SK-N-MC (cell line): ENCODE results near the gene CARTPT.

Source experiments
- DNase-seq: peaks from one replicate; pipeline ENCODE4 v3.0.0-alpha.2; 2011; ENCODE audit warnings: low read depth, low spot score
- H3K27ac ChIP-seq: fragments of 200-600 bp; sonication (generic); 2 replicates; pipeline ENCODE4 v1.5.1; 2016; ENCODE audit warnings: mixed run types
- H3K36me3 ChIP-seq: fragments of 200-600 bp; sonication (generic); 2 replicates; pipeline ENCODE4 v1.6.1; 2017; ENCODE audit warnings: antibody characterized with exemption, low read length, mixed read lengths; ENCODE audit not compliant: insufficient read depth
- H3K4me3 ChIP-seq: fragments of 200-600 bp; sonication (generic); 2 replicates; pipeline ENCODE4 v1.5.1; 2016
- H3K9ac ChIP-seq: fragments of 200-600 bp; sonication (generic); 2 replicates; pipeline ENCODE4 v1.8.0; 2017; ENCODE audit warnings: mixed run types, mixed read lengths; ENCODE audit not compliant: insufficient read length
- H3K9me3 ChIP-seq: fragments of 200-600 bp; sonication (generic); 2 replicates; pipeline ENCODE4 v1.6.1; 2017; ENCODE audit warnings: low read depth, mild to moderate bottlenecking, antibody characterized with exemption, low read length, moderate library complexity, mixed read lengths
- EZH2 ChIP-seq: fragments of 200-600 bp; sonication (generic); IDR thresholded peaks from one replicate; pipeline ENCODE4 v1.6.1; 2017; ENCODE audit warnings: antibody characterized with exemption
- FOXP2 ChIP-seq: optimal IDR thresholded peaks from 2 replicates; pipeline ENCODE3; 2011; ENCODE audit warnings: mild to moderate bottlenecking, moderate library complexity; ENCODE audit not compliant: insufficient read depth; ENCODE audit errors: extremely low read length, control extremely low read depth
- POLR2AphosphoS5 ChIP-seq: IDR thresholded peaks from 2 replicates; pipeline ENCODE4 v1.6.1; 2012; ENCODE audit warnings: mild to moderate bottlenecking, low read depth, low read length, borderline replicate concordance

The CARTPT gene

DNA sequence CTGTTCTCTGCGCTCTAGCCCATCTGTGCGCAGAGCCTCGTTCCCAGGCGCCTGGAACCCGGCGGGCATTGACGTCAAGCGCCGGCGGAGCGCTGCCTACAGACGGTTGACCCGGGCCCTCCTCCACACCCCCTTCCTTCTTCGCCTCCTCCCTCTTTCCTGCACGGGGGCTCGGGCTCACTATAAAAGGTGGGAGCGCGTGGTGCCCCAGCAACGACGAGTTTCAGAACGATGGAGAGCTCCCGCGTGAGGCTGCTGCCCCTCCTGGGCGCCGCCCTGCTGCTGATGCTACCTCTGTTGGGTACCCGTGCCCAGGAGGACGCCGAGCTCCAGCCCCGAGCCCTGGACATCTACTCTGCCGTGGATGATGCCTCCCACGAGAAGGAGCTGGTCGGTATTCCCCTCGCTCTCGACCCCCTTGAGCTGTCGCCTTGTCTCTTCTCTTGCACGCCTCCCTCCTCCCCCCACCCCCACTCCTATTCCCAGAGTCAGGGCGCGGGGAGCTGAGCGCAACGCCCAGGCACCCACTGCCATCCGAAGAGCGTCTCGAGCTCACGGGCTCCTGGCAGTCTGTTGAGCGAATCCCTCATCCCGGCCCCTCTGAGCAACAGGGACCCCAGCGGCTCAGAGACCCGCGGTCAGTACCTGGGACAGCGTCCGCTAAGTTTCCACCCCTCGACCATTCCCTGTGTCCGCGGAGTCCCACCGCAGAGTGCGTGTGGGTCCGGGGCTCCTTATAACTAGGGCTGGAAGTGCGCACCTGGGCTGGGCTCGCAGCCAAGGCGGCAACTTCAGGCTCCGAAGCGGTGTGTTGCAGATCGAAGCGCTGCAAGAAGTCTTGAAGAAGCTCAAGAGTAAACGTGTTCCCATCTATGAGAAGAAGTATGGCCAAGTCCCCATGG, at the start of gene CARTPT:
TSS of gene CARTPT (plus strand) at position 213 of the 902 bp plus-strand sequence. CDS start at position 232, 19 bp downstream.
- no peaks in the 10 kb centered on the region for H3K36me3 ChIP-seq
- no peak within 1 kb of the TSS for H3K9ac ChIP-seq
- no peaks in the 10 kb centered on the region for H3K9me3 ChIP-seq
- no peak within 1 kb of the TSS for H3K4me3 ChIP-seq
- no peak for TF ChIP-seq EZH2
- TF ChIP-seq FOXP2: no peak
- no peak for TF ChIP-seq POLR2AphosphoS5
- H3K27ac ChIP-seq: no peak within 1 kb of the TSS
- DNase-seq: no peak

DNA sequence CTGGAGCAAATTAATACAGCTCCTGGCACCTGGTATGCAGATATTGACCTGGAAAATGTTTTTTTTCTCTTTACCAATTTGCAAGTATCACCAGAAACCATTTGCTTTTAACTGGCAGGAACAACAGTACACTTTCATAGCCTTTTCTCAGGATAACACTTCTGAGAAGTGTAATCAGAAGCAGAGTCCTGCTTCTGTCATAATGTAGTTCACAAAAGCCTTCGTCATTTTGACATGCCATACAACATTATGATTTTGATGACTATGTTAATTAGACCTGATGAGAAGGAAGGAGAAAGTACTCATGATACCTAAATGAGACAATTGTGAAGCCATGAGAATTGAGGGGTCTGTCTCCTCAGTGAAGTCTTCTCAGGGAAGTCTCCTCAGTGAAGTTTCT, 41.1 kb upstream of the CARTPT start:
- no peak overlapping the region for H3K9ac ChIP-seq
- H3K36me3 ChIP-seq: no peaks in the 10 kb centered on the region
- DNase-seq: no peak
- H3K27ac ChIP-seq: no peak overlapping the region
- H3K9me3 ChIP-seq: no peaks in the 10 kb centered on the region
- no peak for TF ChIP-seq FOXP2
- no peak for TF ChIP-seq EZH2
- no peak for TF ChIP-seq POLR2AphosphoS5
- H3K4me3 ChIP-seq: no peak overlapping the region

DNA sequence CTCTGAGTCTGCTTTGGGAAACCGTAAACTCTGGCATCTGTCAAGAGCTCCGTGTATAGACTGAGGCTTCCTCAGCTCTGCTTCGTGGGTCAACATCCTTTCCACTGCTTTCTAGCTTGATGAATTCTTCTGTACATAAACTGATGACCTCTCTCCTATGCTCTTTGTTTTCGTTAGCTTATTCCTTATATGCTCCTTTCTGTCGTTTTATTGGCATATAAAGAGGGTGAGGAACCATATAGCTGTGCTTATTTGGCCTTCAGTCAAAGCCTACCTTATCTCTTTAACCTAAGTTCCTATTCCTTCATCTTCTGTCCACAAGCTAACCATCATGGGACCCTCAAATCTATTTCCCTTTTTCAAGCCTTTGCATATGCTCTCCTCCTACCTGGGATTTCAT, 39.4 kb upstream of the CARTPT start:
- no peaks in the 10 kb centered on the region for H3K9me3 ChIP-seq
- H3K27ac ChIP-seq: no peak overlapping the region
- H3K36me3 ChIP-seq: no peaks in the 10 kb centered on the region
- no peak overlapping the region for H3K9ac ChIP-seq
- DNase-seq: no peak
- no peak overlapping the region for H3K4me3 ChIP-seq
- TF ChIP-seq FOXP2 (no peak), POLR2AphosphoS5 (no peak), EZH2 (no peak)

DNA sequence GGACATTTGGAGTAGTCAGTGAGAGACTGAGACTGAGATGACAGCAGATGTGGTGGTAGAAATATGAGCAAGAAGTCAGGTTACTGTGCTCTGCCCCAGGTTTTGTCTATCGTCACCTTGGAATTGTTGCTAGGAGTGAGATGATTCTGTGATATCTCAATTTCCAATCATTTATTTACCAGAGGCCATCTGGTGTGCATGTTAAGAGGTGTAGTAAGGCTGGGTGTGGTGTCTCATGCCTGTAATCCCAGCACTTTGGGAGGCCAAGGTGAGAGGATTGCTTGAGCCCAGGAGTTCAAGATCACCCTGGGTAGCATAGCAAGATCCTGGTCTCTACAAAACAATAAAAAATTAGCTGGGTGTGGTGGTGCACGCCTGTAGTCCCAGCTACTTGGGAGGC, 38.6 kb upstream of the CARTPT start:
- Histone ChIP-seq H3K36me3 (no peaks in the 10 kb centered on the region), H3K9me3 (no peaks in the 10 kb centered on the region), H3K9ac (no peak overlapping the region), H3K27ac (no peak overlapping the region), H3K4me3 (no peak overlapping the region)
- no peak for DNase-seq
- TF ChIP-seq FOXP2 (no peak), EZH2 (no peak), POLR2AphosphoS5 (no peak)

DNA sequence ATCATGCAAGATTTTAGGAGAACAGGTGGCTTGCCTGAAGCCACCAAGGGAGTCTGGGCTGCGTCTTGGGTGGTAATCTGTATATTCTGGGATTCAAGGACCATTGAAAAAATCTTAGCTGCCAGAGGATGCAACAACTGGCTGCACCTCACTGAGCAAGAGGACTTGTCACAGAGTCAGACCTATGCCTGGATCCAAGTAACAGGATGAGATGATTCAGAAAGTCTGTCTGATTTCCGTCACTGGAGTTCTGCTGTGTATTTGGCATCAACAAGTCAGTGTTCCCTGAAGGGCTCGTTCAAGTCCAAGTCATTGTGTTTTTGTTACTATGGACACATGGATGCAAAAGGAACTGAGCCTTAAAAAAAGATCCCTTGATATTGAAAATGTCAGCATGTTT, 37.8 kb upstream of the CARTPT start:
- Histone ChIP-seq H3K4me3 (no peak overlapping the region), H3K9me3 (no peaks in the 10 kb centered on the region), H3K9ac (no peak overlapping the region), H3K36me3 (no peaks in the 10 kb centered on the region), H3K27ac (no peak overlapping the region)
- no peak for TF ChIP-seq POLR2AphosphoS5
- no peak for TF ChIP-seq EZH2
- no peak for TF ChIP-seq FOXP2
- DNase-seq: no peak

DNA sequence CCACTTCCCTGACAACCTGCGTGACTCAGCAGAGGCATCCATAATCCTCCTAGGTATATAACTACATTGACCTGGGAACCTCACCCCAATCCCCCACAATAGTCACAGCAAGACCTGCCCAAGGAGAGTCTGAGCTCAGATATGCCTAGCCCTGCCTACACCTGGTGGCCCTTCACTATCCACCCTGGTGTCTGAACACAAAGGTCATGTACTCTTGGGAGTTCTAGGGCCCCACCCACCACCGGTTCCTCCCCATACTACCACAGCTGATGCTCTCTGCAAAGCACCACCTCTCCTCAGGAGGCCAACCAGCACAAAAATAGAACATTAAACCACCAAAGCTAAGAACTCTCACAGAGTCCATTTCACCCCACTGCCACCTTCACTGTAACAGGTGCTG, 34.8 kb upstream of the CARTPT start:
- Histone ChIP-seq H3K27ac (no peak overlapping the region), H3K9ac (no peak overlapping the region), H3K9me3 (no peaks in the 10 kb centered on the region), H3K4me3 (no peak overlapping the region), H3K36me3 (no peaks in the 10 kb centered on the region)
- DNase-seq: no peak
- TF ChIP-seq POLR2AphosphoS5 (no peak), FOXP2 (no peak), EZH2 (no peak)

DNA sequence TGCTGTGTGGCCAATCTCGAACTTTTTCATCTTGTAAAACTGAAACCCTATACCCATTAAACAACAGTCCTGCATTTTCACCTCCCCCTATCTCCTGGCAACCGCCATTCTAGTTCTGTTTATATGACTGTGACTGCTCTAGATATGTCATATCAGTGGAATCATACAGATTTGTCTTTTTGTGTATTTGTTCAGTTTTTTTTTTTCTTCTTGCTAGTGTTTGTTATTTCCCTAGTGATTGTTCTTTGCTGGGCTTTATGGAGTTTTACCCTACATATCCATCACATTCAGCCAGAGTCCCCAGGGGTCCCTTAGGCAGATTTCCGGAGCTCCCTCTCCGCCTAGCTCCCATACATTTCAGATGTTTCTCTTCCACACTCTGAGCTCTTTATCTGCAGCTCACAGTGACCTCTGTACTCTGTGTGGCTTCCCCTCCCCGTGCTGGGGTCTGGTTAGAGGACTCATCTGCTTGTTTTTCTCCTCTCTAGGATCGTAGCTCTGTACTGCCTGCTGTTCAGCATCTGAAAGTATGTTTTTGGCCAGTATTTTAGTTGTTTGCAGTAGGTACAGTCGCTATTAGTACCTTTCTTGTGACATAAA, 25.1 kb upstream of the CARTPT start:
- H3K36me3 ChIP-seq: no peaks in the 10 kb centered on the region
- peak; percentile 45 for DNase-seq
- H3K27ac ChIP-seq: peak overlapping the region; percentile 95
- H3K4me3 ChIP-seq: peak overlapping the region; percentile 80
- TF ChIP-seq EZH2 (no peak), POLR2AphosphoS5 (no peak; the same call in 1 of the 2 replicates), FOXP2 (no peak)
- H3K9ac ChIP-seq: peak overlapping the region; percentile 68
- H3K9me3 ChIP-seq: no peaks in the 10 kb centered on the region

DNA sequence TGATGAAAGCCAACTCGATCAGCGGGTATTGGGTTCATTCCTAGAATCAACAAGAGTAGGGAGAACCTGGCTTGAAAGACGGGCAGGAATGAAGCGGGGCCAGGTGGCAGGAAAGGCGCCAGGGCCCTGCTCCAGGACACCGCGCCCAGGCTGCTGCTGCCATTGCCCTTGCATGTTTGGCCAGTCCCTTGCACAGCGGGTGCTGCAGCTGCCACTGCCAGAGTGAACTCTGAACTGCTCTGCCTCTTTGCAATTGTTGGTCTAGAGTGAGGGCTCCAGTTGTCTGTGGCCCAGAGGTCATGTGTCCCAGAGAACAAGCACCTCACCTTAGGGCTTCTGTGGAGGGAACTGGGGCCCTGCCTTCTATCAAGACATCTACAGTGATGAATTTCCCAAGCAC, 24.0 kb upstream of the CARTPT start:
- Histone ChIP-seq H3K4me3 (no peak overlapping the region), H3K9me3 (no peaks in the 10 kb centered on the region), H3K27ac (peak overlapping the region; percentile 95), H3K36me3 (no peaks in the 10 kb centered on the region), H3K9ac (no peak overlapping the region)
- DNase-seq: no peak
- TF ChIP-seq EZH2 (no peak), POLR2AphosphoS5 (no peak), FOXP2 (no peak)
